ENCODE results near the gene RPP30. TPM values are rescaled to one million over a fixed set of nuclear protein-coding genes. Genes with fewer than 3 reads are reported as not detected.

RPP30 gene
- total RNA-seq, 1 donor from 2014 or later, result 85.5 TPM

- no peak overlapping the region for H2AFZ ChIP-seq (replicated peaks)
- H3K9ac ChIP-seq, result no peak overlapping the region
- no peak overlapping the region for H3K4me3 ChIP-seq
- DNase-seq (ENCODE audit: low spot score), result no peak
- H3F3A ChIP-seq (ENCODE audit: low read depth), result no peaks in the 10 kb centered on the region
- H4K20me1 ChIP-seq (ENCODE audit: low read depth), result no peaks in the 10 kb centered on the region
- H3K27ac ChIP-seq, result no peak overlapping the region
- H3K4me1 ChIP-seq, result no peaks in the 10 kb centered on the region
- no peaks in the 10 kb centered on the region for H3K36me3 ChIP-seq
- H3K4me3 Mint-ChIP-seq, result no peak overlapping the region
- no peak overlapping the region for H3K27ac Mint-ChIP-seq
- TF ChIP-seq EZH2phosphoT487 (IDR thresholded peaks at IDR 0.05) (no peak), CTCF (IDR thresholded peaks at IDR 0.05) (no peak), EZH2 (IDR thresholded peaks at IDR 0.05) (no peak)
- peaks cover 5% of the 10 kb centered on the region for H3K27me3 Mint-ChIP-seq (ENCODE audit: insufficient read depth, low read depth)
- H3K36me3 Mint-ChIP-seq, result no peaks in the 10 kb centered on the region
- H3K9me3 ChIP-seq (ENCODE audit: low read depth), result peaks cover 7% of the 10 kb centered on the region
- H3K79me2 ChIP-seq (ENCODE audit: low read depth), result no peaks in the 10 kb centered on the region
- peaks cover 8% of the 10 kb centered on the region for H3K9me3 Mint-ChIP-seq
- no peaks in the 10 kb centered on the region for H3K4me1 Mint-ChIP-seq
- no peaks in the 10 kb centered on the region for H3K27me3 ChIP-seq
- H3K4me2 ChIP-seq, result no peak overlapping the region
These were observed 26.0 kb upstream of the RPP30 start for GRCh38 chr10:90845726-90846125.

- DNase-seq (ENCODE audit: low spot score), result no peak
- Histone ChIP-seq H3K4me2 (no peak overlapping the region), H3K79me2 (ENCODE audit: low read depth) (no peaks in the 10 kb centered on the region), H3K27ac (no peak overlapping the region), H3K4me1 (no peaks in the 10 kb centered on the region), H3F3A (ENCODE audit: low read depth) (no peaks in the 10 kb centered on the region), H3K4me3 (no peak overlapping the region), H3K9ac (no peak overlapping the region), H3K27me3 (no peaks in the 10 kb centered on the region), H3K9me3 (ENCODE audit: low read depth) (peaks cover 10% of the 10 kb centered on the region), H2AFZ (replicated peaks) (no peak overlapping the region), H4K20me1 (ENCODE audit: low read depth) (no peaks in the 10 kb centered on the region), H3K36me3 (no peaks in the 10 kb centered on the region)
- Mint-ChIP-seq H3K36me3 (no peaks in the 10 kb centered on the region), H3K27ac (no peak overlapping the region), H3K4me3 (no peak overlapping the region), H3K9me3 (peaks cover 14% of the 10 kb centered on the region), H3K4me1 (no peaks in the 10 kb centered on the region), H3K27me3 (ENCODE audit: insufficient read depth, low read depth) (peaks cover 7% of the 10 kb centered on the region)
- TF ChIP-seq EZH2phosphoT487 (IDR thresholded peaks at IDR 0.05) (no peak), CTCF (IDR thresholded peaks at IDR 0.05) (no peak), EZH2 (IDR thresholded peaks at IDR 0.05) (no peak)
These were observed 25.0 kb upstream of the RPP30 start for GRCh38 chr10:90846746-90847145.

- DNase-seq (ENCODE audit: low spot score), result no peak
- Histone ChIP-seq H3K9me3 (ENCODE audit: low read depth) (peaks cover 10% of the 10 kb centered on the region), H3K79me2 (ENCODE audit: low read depth) (no peaks in the 10 kb centered on the region), H3F3A (ENCODE audit: low read depth) (no peaks in the 10 kb centered on the region), H3K4me3 (no peak overlapping the region), H4K20me1 (ENCODE audit: low read depth) (no peaks in the 10 kb centered on the region), H3K27me3 (no peaks in the 10 kb centered on the region), H3K27ac (no peak overlapping the region), H3K4me2 (no peak overlapping the region), H3K9ac (no peak overlapping the region), H3K4me1 (no peaks in the 10 kb centered on the region), H3K36me3 (no peaks in the 10 kb centered on the region), H2AFZ (replicated peaks) (no peak overlapping the region)
- Mint-ChIP-seq H3K4me3 (no peak overlapping the region), H3K27ac (no peak overlapping the region), H3K4me1 (no peaks in the 10 kb centered on the region), H3K36me3 (no peaks in the 10 kb centered on the region), H3K9me3 (peaks cover 19% of the 10 kb centered on the region), H3K27me3 (ENCODE audit: insufficient read depth, low read depth) (peaks cover 7% of the 10 kb centered on the region)
- no peak for TF ChIP-seq CTCF (IDR thresholded peaks at IDR 0.05)
- no peak for TF ChIP-seq EZH2phosphoT487 (IDR thresholded peaks at IDR 0.05)
- TF ChIP-seq EZH2 (IDR thresholded peaks at IDR 0.05), result no peak
These were observed 24.3 kb upstream of the RPP30 start for GRCh38 chr10:90847436-90847835.
